HL-60/S4 (cell line): ENCODE data around the gene LINC00237.

ENCODE experiments used
- in situ Hi-C: fragments of 300-500 bp; cut with MboI; formaldehyde crosslinking; loops from 2 replicates; pipeline ENCODE4 v1.14.3; 2022; ENCODE audit warnings: low sequenced_read_pairs

The LINC00237 gene

DNA sequence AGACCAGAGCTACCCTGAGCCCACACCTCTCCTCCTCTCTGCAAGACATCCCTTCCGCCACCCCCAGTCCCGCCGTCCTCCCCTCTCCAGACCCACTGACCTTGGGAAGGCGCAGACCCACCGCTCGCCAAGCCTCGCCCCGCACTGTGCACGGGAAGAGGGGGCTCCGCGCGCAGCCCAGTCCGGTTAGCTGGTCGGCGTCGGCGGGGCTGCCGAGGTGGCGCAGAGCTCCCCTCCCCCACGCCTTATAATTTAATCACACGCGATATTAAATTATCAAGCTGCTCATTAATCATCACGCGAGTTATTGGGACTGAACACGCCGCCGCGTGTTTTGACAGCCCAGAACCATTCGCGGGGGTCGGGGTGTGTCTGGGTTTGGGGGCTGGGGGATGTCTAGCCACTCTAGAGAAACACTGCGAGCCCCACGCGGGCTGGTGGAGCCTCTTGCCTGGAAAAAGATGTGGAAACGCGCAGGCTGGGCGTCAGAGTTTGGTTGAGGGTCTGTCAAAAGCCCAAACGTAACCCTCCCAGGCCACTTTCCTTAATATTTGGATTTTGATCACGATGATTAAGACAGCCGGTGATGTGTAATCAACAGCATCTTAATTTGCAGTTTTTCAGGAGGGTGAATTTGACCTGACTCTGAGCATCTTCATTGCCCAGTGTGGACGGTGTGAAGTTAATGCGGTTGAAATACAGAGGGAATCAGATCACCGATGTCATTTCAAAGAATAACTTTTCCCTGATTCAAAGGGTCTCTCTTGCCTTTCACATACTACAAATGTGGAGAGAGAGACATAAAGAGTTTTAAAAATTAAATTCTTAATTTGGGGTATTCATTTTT lies at the start of gene LINC00237:
LINC00237 (minus strand) TSS at position 188 of the 847 bp plus-strand sequence.
- in situ Hi-C loops = no loop called here

DNA sequence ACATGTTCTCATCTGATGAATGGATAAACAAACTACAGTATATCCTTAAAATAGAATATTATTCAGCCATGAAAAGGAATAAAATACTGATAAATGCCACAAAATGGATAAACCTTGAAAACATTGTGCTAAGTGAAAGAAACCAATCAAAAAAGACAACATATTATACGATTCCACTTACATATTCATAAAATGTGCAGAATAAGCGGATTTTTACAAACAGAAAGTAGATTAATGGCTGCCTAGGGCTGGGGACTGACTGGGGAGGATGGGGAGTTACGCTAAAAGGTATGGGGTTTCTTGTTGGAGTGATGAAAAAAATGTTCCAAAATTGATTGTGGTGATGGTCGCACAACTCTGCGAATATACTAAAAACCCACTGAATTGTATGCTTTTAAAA lies 49.1 kb upstream of the LINC00237 start:
- in situ Hi-C loops = no loop called here

DNA sequence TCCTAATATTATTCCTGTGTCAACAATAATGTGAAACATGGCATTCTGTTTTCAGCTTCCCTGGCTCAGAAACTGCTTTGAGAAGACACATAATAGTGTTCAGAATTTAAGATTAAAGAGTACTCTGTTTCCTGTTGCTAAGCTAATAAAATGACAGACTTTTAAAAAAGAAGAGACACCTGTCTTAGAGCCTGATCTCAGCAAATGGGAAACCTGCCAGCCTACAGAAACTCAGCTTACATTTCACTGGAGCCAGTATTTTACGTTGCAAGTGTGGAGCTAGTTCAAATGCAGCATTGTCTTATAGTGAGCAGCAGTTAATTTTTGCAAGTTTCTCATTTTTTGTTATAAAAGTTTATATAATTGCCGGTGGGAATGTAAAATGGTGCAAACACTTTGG lies 48.5 kb upstream of the LINC00237 start:
- in situ Hi-C loops = no loop called here

DNA sequence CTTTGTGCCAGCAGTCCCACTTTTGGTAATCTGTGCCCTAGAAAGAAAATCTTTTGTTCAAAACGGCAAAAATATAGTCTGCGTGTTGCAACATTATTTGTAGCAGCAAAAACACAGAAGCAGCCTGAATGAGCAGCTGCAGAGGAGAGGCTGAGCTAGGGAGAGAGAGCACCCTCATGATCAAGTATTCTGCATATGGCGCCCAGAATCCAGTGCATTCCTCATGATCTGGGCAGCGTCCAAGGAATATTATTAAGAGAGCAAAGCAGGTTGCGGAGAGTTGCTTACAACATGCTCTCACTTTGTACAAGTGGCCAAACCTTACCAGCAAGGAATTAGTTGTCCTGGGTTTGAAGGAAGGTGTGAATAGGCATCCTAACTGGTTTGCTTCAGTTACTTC lies 45.6 kb upstream of the LINC00237 start:
- in situ Hi-C loops = no loop called here

GRCh38 chr20:21149344-21149743 lies 43.2 kb upstream of the LINC00237 start:
- in situ Hi-C loops = no loop called here

DNA sequence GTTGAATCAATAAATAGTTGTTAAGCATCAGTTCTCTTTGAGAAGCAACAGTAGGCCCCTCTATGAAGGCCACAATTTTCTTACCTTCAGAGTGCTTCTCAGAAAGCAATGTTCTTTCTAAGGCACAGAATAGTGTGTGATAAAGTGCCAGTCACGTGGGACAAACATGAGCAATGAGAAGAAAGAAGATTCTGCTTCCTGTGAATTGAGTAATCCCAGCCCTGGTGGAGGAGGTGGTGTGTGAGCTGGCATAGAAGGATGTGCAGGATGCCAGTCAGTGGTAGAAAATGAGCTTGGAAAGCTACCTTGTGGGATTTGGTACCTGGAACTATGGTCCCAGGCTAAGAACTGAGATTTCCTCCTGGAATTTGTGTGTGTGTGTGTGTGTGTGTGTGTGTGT lies 41.4 kb upstream of the LINC00237 start:
- in situ Hi-C loops = no loop called here

- in situ Hi-C loops = no loop called here
Observed at GRCh38 chr20:21146215-21146614, 40.1 kb upstream of the LINC00237 start.

GRCh38 chr20:21145424-21145823 lies 39.3 kb upstream of the LINC00237 start:
- in situ Hi-C loops = no loop called here

DNA sequence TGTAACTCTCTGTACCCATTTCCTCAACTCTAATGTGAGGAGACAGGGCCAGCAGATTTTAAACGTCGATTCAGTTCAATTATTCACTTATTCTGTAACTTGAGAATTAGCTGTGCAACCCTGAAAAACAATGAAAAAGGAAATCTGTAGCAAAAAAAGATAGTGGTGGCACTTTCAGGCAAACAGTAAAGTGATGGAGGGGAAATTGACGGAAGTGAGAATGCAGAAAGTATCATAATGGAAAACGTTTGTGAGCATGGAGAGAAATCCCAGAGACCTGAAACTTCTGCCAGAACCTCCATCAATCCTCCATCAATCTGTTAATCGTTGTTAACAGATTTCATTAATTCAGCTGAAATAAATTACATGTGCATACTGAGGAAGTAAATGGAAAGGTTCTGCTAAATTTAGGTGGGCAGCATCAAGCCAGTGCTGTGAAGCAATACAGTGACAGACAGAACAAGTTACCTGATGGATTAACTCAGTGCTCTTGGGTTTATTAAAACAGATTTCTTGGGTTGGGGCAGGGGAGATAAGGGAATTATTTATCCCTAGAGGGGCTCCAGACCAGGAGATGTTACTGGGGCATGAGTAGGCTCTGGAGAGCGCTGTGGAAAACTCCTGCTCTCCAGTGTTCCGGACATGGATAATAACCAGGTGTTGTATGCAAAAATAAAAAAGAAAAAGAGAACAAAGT lies 37.2 kb upstream of the LINC00237 start:
- in situ Hi-C loops = no loop called here

- in situ Hi-C loops = no loop called here
Observed at GRCh38 chr20:21141825-21142224, 35.7 kb upstream of the LINC00237 start.

DNA sequence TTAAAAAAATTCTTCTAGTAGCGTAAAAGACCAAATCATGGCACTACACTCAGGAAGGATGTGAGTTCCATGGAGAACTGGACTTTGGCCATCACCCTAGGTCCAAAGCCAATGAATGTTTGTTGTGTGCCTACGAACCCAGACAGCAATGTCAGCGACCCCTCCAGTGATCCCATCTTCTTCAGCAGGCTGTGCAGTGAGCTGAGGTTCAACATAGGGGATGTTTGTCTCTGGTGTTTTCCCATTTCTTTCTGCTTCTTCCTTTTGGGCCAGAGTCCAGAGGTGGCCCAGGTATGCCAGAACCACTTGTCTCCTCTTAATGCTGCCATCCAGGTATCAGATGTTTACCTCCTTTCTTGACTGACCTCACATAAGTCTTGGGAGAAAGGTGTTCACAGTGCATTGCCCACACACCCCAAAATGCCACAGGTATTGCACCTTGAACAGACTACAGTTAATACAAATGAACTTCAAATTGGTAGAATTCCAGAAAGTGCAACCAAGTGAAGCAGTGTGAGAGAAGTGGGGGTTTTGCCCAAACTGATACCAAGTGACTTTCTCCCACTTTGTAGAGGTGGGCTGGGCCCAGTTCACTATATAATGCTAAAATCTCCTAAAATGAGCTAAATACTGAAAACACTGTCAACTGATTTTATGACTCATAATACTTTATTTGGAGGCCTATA lies 33.9 kb upstream of the LINC00237 start:
- in situ Hi-C loops = no loop called here

GRCh38 chr20:21137078-21137477 lies 30.9 kb upstream of the LINC00237 start:
- in situ Hi-C loops = no loop called here

- in situ Hi-C loops = no loop called here
Observed at GRCh38 chr20:21136015-21136732, 30.0 kb upstream of the LINC00237 start.

- in situ Hi-C loops = no loop called here
Observed at GRCh38 chr20:21134883-21135493, 28.8 kb upstream of the LINC00237 start.

DNA sequence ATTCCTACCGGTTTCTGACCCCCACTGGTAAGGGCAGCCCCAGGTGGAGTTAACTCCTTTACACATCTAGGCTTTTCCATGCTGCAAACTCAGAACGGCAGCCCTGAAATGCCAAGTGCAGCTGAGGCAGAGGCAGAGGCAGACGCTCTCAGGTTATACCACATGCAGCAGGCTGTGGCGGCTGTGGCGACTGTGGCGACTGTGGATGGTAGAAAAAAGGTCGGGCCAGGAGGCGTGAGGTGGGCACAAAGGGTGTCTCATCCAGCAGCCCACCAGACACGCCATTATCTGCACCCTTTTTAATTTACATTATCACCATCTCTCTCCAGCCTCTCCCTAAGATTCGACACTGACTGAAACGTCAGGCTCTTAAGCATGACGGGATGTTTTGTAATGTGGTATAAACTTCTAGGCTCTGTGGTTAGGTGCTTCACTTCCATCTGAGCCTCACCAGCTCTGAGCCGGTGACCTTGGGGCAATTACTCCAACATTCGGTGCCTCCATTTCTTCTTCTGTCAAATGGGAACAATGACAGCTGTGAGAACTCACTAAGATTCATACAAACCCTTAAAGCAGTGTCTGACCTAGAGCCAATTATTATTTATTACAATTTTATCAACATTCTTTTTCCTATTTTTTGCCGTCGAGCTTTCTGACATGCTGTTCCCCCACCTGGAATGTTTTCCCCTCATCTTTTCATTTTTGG lies 27.9 kb upstream of the LINC00237 start:
- in situ Hi-C loops = no loop called here

DNA sequence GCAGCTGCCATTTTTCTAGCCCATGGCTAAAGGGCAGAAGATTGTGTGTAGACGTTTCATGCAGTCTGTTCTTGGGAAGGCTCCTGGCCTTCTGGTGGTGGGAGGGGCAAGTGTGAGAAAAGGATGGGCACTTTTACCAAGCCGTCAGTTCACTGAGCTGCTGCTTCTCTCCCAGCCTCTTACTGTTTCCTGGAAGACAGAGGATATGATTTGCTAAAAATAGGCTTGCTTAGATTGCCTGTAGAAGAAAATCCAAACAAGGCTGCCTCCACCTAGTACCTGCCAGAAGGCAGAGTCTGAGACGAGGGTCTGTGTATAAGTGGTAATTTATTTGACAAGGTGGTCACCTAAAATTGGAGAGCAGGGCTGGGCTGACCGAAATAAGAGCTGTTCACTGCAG lies 27.2 kb upstream of the LINC00237 start:
- in situ Hi-C loops = no loop called here

DNA sequence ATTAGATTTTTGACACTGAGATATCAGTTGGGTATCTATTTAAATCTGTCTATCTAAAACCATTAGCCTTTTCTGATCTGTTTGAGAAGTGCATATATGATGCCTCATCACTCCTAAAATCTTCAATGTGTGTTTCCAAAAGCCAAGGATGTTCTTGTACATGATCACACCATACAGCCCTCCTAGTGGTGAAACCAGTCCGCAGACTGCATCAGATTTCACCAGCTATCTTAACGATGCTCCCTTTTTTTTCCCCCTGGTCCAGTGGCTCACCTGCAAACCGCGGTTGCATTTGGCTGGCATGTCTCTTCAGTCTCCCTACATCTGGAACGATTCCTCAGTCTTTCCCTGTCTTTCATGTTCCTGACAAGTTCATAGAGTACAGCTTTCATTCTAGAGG lies 23.7 kb upstream of the LINC00237 start:
- in situ Hi-C loops = no loop called here

DNA sequence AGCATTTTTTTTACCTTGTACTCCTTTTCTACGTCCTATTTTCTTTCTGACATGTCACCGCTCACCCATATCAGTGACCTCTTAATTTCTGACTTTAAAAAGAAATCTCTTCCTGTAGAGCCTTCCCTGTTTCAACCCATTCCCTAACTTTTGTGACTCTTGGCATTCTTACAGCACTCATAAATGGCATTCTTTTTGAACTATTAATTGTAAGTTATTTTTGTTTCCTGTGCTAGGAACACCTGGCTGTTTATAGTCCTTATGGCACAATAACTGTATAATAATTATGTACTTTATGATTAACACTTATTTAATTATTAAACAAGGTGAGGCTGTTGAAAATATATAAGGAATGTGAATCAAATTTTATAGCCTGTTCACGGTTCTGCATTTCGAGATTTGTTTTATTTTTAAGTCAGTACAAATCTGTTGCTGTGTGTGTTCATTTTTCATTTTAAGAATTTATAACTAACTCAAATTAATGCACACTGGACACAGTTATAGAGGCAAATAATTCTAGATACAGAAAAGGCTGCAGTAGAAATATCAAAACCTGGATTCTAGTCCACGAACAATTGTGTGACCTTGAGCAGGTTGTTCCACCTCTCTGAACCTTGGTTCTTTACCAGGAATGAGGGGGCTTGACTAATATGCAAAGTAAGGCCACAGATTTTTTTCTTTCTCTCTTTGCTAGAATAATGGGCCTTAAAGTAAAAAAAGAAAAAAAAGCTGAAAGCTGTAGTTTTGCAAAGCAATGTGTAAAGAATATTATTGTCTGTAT lies 21.2 kb upstream of the LINC00237 start:
- in situ Hi-C loops = no loop called here

GRCh38 chr20:21126581-21126870 lies 20.4 kb upstream of the LINC00237 start:
- in situ Hi-C loops = no loop called here
